GM12878 (cell line): ENCODE data around the gene PRRT4. TPM values are rescaled to one million over a fixed set of nuclear protein-coding genes. Genes with fewer than 3 reads are reported as not detected.

Source experiments
- MEF2B ChIP-seq: fragments of 450-650 bp; IDR thresholded peaks from 2 replicates; pipeline ENCODE4 v1.6.1; 2018; ENCODE audit warnings: mild to moderate bottlenecking, moderate library complexity; ENCODE audit not compliant: partially characterized antibody, poor library complexity, severe bottlenecking
- NR2C2 ChIP-seq: IDR thresholded peaks from 2 replicates; pipeline ENCODE4 v1.6.1; 2011; ENCODE audit warnings: borderline replicate concordance, low read depth; ENCODE audit not compliant: control insufficient read depth, insufficient read length
- POU2F2 ChIP-seq: IDR thresholded peaks from 3 replicates; pipeline ENCODE4 v1.6.1; 2011; ENCODE audit warnings: low read depth, mild to moderate bottlenecking, low read length, borderline replicate concordance
- ZNF217 ChIP-seq: fragments of 450-650 bp; IDR thresholded peaks from 2 replicates; pipeline ENCODE4 v1.6.1; 2017; ENCODE audit warnings: antibody characterized with exemption, mild to moderate bottlenecking
- polyA plus RNA-seq, 11 experiments: library from polyadenylated mRNA; depleted of rRNA in 4 of 11; unstranded in 6 of 11; stranded (reverse) in 5 of 11; fragments of >200 nt; fragmentation: Nextera tagmentation in 4 of 11; fragmentation: Illumina TruSeq in 1 of 11; extraction: Ambion mirVana in 4 of 11; extraction: Trizol in 1 of 11; gene quantifications; 1 replicate in 1 of 11; 2 replicates in 10 of 11; pipeline versions ENCODE4 v1.2.1 to v1.2.3, GENCODE V29; 2011 to 2016; ENCODE audit warnings: inconsistent platforms in 2 of 11, missing spikeins in 2 of 11, low read depth in 1 of 11
- total RNA-seq, 4 experiments: library from RNA; depleted of rRNA in 3 of 4; stranded (reverse); fragments of >200 nt in 3 of 4; fragmentation: Illumina TruSeq in 1 of 4; extraction: Trizol in 1 of 4; gene quantifications; 2 replicates each; pipeline versions ENCODE4 v1.2.1 to v1.2.3, GENCODE V29; 2013 to 2021
- TF ChIP-seq, protein P1 (sequence below): fragments of 450-650 bp; IDR thresholded peaks from 2 replicates; pipeline ENCODE4 v1.6.1; 2017; ENCODE audit warnings: borderline replicate concordance
- TF ChIP-seq, protein P2 (sequence below): fragments of 450-650 bp; IDR thresholded peaks from 2 replicates; pipeline ENCODE4 v1.6.1; 2017; ENCODE audit warnings: mild to moderate bottlenecking, moderate library complexity
- TF ChIP-seq, protein P3 (sequence below): fragments of 450-650 bp; conservative IDR thresholded peaks from 2 replicates; pipeline ENCODE4 v1.6.1; 2017; ENCODE audit warnings: mild to moderate bottlenecking, moderate library complexity
- TF ChIP-seq, protein P4 (sequence below): IDR thresholded peaks from 2 replicates; pipeline ENCODE4 v1.6.1; 2012; ENCODE audit warnings: low read depth, low read length, improper control_type of control experiment

PRRT4 gene
- total and polyA plus RNA-seq, 10 of the 15 experiments (the other 5 are each of a cell fraction or from before 2014, with no cell fraction given), result not detected

DNA sequence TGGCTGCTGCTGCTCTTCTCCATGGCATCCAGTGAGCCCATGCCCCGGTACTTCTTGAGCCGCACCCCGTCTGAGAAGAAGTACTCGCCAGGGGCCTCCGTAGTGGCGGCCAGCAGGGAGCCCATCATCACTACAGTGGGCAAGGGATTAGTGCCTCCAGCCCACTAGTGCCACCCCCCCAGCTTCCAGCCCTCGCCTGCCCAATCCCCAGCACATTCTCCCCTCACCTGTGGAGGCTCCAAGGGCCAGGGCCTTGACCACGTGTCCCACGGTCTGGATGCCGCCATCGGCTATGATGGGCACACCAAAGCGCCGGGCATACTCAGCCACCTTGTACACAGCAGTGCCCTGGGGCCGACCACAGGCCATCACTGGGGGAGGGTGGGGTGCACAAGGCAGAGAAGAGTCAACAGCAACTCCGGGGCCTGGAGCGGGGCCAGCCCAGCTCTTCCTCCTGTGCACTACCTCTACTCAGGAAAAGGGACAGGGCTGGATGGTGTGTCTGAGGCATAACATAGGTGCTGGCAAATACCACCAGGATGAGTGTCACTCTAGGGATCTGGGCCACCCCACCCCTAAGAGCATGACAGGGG lies 33.5 kb upstream of the PRRT4 start (continued):
- TF ChIP-seq POU2F2 (no peak), MEF2B (no peak), ZNF217 (no peak), NR2C2 (no peak)
- TF ChIP-seq, protein P1, sequence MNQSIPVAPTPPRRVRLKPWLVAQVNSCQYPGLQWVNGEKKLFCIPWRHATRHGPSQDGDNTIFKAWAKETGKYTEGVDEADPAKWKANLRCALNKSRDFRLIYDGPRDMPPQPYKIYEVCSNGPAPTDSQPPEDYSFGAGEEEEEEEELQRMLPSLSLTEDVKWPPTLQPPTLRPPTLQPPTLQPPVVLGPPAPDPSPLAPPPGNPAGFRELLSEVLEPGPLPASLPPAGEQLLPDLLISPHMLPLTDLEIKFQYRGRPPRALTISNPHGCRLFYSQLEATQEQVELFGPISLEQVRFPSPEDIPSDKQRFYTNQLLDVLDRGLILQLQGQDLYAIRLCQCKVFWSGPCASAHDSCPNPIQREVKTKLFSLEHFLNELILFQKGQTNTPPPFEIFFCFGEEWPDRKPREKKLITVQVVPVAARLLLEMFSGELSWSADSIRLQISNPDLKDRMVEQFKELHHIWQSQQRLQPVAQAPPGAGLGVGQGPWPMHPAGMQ, result no peak
- TF ChIP-seq, protein P2, sequence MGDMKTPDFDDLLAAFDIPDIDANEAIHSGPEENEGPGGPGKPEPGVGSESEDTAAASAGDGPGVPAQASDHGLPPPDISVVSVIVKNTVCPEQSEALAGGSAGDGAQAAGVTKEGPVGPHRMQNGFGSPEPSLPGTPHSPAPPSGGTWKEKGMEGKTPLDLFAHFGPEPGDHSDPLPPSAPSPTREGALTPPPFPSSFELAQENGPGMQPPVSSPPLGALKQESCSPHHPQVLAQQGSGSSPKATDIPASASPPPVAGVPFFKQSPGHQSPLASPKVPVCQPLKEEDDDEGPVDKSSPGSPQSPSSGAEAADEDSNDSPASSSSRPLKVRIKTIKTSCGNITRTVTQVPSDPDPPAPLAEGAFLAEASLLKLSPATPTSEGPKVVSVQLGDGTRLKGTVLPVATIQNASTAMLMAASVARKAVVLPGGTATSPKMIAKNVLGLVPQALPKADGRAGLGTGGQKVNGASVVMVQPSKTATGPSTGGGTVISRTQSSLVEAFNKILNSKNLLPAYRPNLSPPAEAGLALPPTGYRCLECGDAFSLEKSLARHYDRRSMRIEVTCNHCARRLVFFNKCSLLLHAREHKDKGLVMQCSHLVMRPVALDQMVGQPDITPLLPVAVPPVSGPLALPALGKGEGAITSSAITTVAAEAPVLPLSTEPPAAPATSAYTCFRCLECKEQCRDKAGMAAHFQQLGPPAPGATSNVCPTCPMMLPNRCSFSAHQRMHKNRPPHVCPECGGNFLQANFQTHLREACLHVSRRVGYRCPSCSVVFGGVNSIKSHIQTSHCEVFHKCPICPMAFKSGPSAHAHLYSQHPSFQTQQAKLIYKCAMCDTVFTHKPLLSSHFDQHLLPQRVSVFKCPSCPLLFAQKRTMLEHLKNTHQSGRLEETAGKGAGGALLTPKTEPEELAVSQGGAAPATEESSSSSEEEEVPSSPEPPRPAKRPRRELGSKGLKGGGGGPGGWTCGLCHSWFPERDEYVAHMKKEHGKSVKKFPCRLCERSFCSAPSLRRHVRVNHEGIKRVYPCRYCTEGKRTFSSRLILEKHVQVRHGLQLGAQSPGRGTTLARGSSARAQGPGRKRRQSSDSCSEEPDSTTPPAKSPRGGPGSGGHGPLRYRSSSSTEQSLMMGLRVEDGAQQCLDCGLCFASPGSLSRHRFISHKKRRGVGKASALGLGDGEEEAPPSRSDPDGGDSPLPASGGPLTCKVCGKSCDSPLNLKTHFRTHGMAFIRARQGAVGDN, result no peak
- TF ChIP-seq, protein P3, sequence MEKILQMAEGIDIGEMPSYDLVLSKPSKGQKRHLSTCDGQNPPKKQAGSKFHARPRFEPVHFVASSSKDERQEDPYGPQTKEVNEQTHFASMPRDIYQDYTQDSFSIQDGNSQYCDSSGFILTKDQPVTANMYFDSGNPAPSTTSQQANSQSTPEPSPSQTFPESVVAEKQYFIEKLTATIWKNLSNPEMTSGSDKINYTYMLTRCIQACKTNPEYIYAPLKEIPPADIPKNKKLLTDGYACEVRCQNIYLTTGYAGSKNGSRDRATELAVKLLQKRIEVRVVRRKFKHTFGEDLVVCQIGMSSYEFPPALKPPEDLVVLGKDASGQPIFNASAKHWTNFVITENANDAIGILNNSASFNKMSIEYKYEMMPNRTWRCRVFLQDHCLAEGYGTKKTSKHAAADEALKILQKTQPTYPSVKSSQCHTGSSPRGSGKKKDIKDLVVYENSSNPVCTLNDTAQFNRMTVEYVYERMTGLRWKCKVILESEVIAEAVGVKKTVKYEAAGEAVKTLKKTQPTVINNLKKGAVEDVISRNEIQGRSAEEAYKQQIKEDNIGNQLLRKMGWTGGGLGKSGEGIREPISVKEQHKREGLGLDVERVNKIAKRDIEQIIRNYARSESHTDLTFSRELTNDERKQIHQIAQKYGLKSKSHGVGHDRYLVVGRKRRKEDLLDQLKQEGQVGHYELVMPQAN, result no peak
- TF ChIP-seq, protein P4, sequence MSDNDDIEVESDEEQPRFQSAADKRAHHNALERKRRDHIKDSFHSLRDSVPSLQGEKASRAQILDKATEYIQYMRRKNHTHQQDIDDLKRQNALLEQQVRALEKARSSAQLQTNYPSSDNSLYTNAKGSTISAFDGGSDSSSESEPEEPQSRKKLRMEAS, result no peak
